ENCODE results near the gene CCDC192. TPM values are rescaled to one million over a fixed set of nuclear protein-coding genes. Genes with fewer than 3 reads are reported as not detected.

The CCDC192 gene
- total RNA-seq, 3 donors from 2014 or later (not counting 1 experiment from before 2014, with no cell fraction given), result not detected

GRCh38 chr5:127967983-127968592, 264.9 kb downstream of the CCDC192 start:
- intact Hi-C loops (cut with micrococcal nuclease), result no loop called here
- H3K9me3 Mint-ChIP-seq, result no peaks in the 10 kb centered on the region
- no peak for TF ChIP-seq CTCF (IDR thresholded peaks at IDR 0.05)
- DNase-seq, result no peak
- Histone ChIP-seq H3K27ac (ENCODE audit: low read length) (no peak overlapping the region), H3K4me3 (ENCODE audit: low read length) (no peak overlapping the region), H3K4me1 (ENCODE audit: control insufficient read depth, insufficient read depth, low read length) (no peaks in the 10 kb centered on the region), H3K27me3 (ENCODE audit: control insufficient read depth, insufficient read depth, low read length) (no peaks in the 10 kb centered on the region), H3K36me3 (ENCODE audit: control insufficient read depth, insufficient read depth, low read length) (no peaks in the 10 kb centered on the region), H3K9me3 (ENCODE audit: control insufficient read depth, insufficient read depth, low read length) (no peaks in the 10 kb centered on the region)
- no peaks in the 10 kb centered on the region for H3K27me3 Mint-ChIP-seq (ENCODE audit: low read depth in 2 of 2)
- peaks cover 11% of the 10 kb centered on the region for H3K36me3 Mint-ChIP-seq
- no peak overlapping the region for H3K27ac Mint-ChIP-seq
- H3K4me3 Mint-ChIP-seq, result no peak overlapping the region
- no peak for ATAC-seq
- WGBS (ENCODE audit: insufficient coverage), result 96% methylated on average over 1 of the region's 1 CpG
- H3K4me1 Mint-ChIP-seq, result no peaks in the 10 kb centered on the region

- Mint-ChIP-seq H3K36me3 (peaks cover 11% of the 10 kb centered on the region), H3K9me3 (no peaks in the 10 kb centered on the region), H3K4me1 (no peaks in the 10 kb centered on the region), H3K27me3 (ENCODE audit: low read depth in 2 of 2) (no peaks in the 10 kb centered on the region), H3K4me3 (no peak overlapping the region), H3K27ac (no peak overlapping the region)
- no peaks in the 10 kb centered on the region for H3K9me3 ChIP-seq (ENCODE audit: control insufficient read depth, insufficient read depth, low read length)
- intact Hi-C loops (cut with micrococcal nuclease), result no loop called here
- WGBS (ENCODE audit: insufficient coverage), result 94% methylated on average over 2 of the region's 3 CpGs
- DNase-seq (no peak), ATAC-seq (no peak)
- no peak overlapping the region for H3K27ac ChIP-seq (ENCODE audit: low read length)
- H3K36me3 ChIP-seq (ENCODE audit: control insufficient read depth, insufficient read depth, low read length), result no peaks in the 10 kb centered on the region
- TF ChIP-seq CTCF (IDR thresholded peaks at IDR 0.05), result no peak
- no peaks in the 10 kb centered on the region for H3K4me1 ChIP-seq (ENCODE audit: control insufficient read depth, insufficient read depth, low read length)
- H3K27me3 ChIP-seq (ENCODE audit: control insufficient read depth, insufficient read depth, low read length), result no peaks in the 10 kb centered on the region
- no peak overlapping the region for H3K4me3 ChIP-seq (ENCODE audit: low read length)
These were observed 265.8 kb downstream of the CCDC192 start for GRCh38 chr5:127969002-127969401.

- DNase-seq (no peak), ATAC-seq (no peak)
- no peaks in the 10 kb centered on the region for H3K4me1 ChIP-seq (ENCODE audit: control insufficient read depth, insufficient read depth, low read length)
- Mint-ChIP-seq H3K4me1 (no peaks in the 10 kb centered on the region), H3K9me3 (no peaks in the 10 kb centered on the region), H3K4me3 (no peak overlapping the region), H3K27me3 (ENCODE audit: low read depth in 2 of 2) (no peaks in the 10 kb centered on the region), H3K36me3 (peaks cover 11% of the 10 kb centered on the region), H3K27ac (no peak overlapping the region)
- intact Hi-C loops (cut with micrococcal nuclease), result no loop called here
- H3K4me3 ChIP-seq (ENCODE audit: low read length), result no peak overlapping the region
- H3K27me3 ChIP-seq (ENCODE audit: control insufficient read depth, insufficient read depth, low read length), result no peaks in the 10 kb centered on the region
- H3K27ac ChIP-seq (ENCODE audit: low read length), result no peak overlapping the region
- no peak for TF ChIP-seq CTCF (IDR thresholded peaks at IDR 0.05)
- no peaks in the 10 kb centered on the region for H3K9me3 ChIP-seq (ENCODE audit: control insufficient read depth, insufficient read depth, low read length)
- no peaks in the 10 kb centered on the region for H3K36me3 ChIP-seq (ENCODE audit: control insufficient read depth, insufficient read depth, low read length)
These were observed 266.5 kb downstream of the CCDC192 start for GRCh38 chr5:127969651-127970050.

GRCh38 chr5:127970081-127970480, 266.9 kb downstream of the CCDC192 start:
- 100% methylated on average over 1 of the region's 1 CpG for WGBS (ENCODE audit: insufficient coverage)
- no peak overlapping the region for H3K4me3 Mint-ChIP-seq
- no peaks in the 10 kb centered on the region for H3K27me3 ChIP-seq (ENCODE audit: control insufficient read depth, insufficient read depth, low read length)
- no peaks in the 10 kb centered on the region for H3K9me3 ChIP-seq (ENCODE audit: control insufficient read depth, insufficient read depth, low read length)
- H3K36me3 Mint-ChIP-seq, result peaks cover 9% of the 10 kb centered on the region
- DNase-seq (no peak), ATAC-seq (no peak)
- H3K27ac ChIP-seq (ENCODE audit: low read length), result no peak overlapping the region
- no peak overlapping the region for H3K27ac Mint-ChIP-seq
- no peaks in the 10 kb centered on the region for H3K4me1 ChIP-seq (ENCODE audit: control insufficient read depth, insufficient read depth, low read length)
- no peaks in the 10 kb centered on the region for H3K36me3 ChIP-seq (ENCODE audit: control insufficient read depth, insufficient read depth, low read length)
- H3K4me3 ChIP-seq (ENCODE audit: low read length), result no peak overlapping the region
- no peaks in the 10 kb centered on the region for H3K9me3 Mint-ChIP-seq
- no peak for TF ChIP-seq CTCF (IDR thresholded peaks at IDR 0.05)
- intact Hi-C loops (cut with micrococcal nuclease), result no loop called here
- no peaks in the 10 kb centered on the region for H3K27me3 Mint-ChIP-seq (ENCODE audit: low read depth in 2 of 2)
- H3K4me1 Mint-ChIP-seq, result no peaks in the 10 kb centered on the region

Data from natural killer cell (primary cell).